WTC11 (cell line): ENCODE data around the gene OLFM4. TPM values are rescaled to one million over a fixed set of nuclear protein-coding genes. Genes with fewer than 3 reads are reported as not detected.

Experiments
- ATAC-seq: fragments of 200-7000 bp; cut with Tn5 transposase; 2 replicates; pipeline ENCODE4 v1.10.0; 2021; ENCODE audit warnings: mild to moderate bottlenecking, moderate library complexity
- CTCF ChIA-PET: fragments of 300-600 bp; sonication (Branson Sonifier 250); formaldehyde crosslinking; loops from one replicate; lab custom pipeline; 2021; ENCODE audit warnings: antibody characterized with exemption; lab: Charles Lee
- POLR2A ChIA-PET: fragments of 350-600 bp; sonication (Branson Sonifier 250); formaldehyde crosslinking; loops from one replicate; lab custom pipeline; 2021; ENCODE audit warnings: antibody characterized with exemption; lab: Charles Lee
- DNase-seq: peaks from one replicate; pipeline ENCODE4 v3.0.0; 2021; ENCODE audit warnings: low spot score
- H3K27ac Mint-ChIP-seq: 2 replicates; pipeline ENCODE4 v1.8.0; 2021; ENCODE audit warnings: mixed read lengths
- H3K27me3 Mint-ChIP-seq: 2 replicates; pipeline ENCODE4 v1.8.0; 2021; ENCODE audit warnings: low read depth, mild to moderate bottlenecking, moderate library complexity, mixed read lengths
- H3K36me3 Mint-ChIP-seq: 2 replicates; pipeline ENCODE4 v1.8.0; 2021; ENCODE audit warnings: mixed read lengths
- H3K4me1 Mint-ChIP-seq: 2 replicates; pipeline ENCODE4 v1.8.0; 2022; ENCODE audit warnings: mixed read lengths
- H3K4me3 Mint-ChIP-seq: 2 replicates; pipeline ENCODE4 v1.8.0; 2021; ENCODE audit warnings: mild to moderate bottlenecking, moderate library complexity, mixed read lengths
- H3K9me3 Mint-ChIP-seq: 2 replicates; pipeline ENCODE4 v1.8.0; 2021; ENCODE audit warnings: mixed read lengths
- ATF1 ChIP-seq: sonication (generic); formaldehyde crosslinking; IDR thresholded peaks from 2 replicates; pipeline ENCODE4 v1.8.1; 2023; ENCODE audit warnings: mild to moderate bottlenecking, moderate library complexity, missing genetic modification reagents
- CBFB ChIP-seq: sonication (generic); formaldehyde crosslinking; IDR thresholded peaks from 2 replicates; pipeline ENCODE4 v1.8.1; 2022; ENCODE audit warnings: mild to moderate bottlenecking, low read depth, missing genetic modification reagents
- GTF2I ChIP-seq: fragments of 250-450 bp; sonication (Bioruptor Pico); conservative IDR thresholded peaks from 2 replicates; pipeline ENCODE4 v1.4.0; 2021; ENCODE audit warnings: mild to moderate bottlenecking
- MAX ChIP-seq: sonication (generic); formaldehyde crosslinking; IDR thresholded peaks from 2 replicates; pipeline ENCODE4 v1.8.0; 2022; ENCODE audit warnings: mild to moderate bottlenecking, missing genetic modification reagents
- MYBL2 ChIP-seq: sonication (generic); formaldehyde crosslinking; IDR thresholded peaks from 2 replicates; pipeline ENCODE4 v1.8.1; 2023; ENCODE audit warnings: mild to moderate bottlenecking, moderate library complexity, missing genetic modification reagents
- NFE2L1 ChIP-seq: sonication (generic); formaldehyde crosslinking; IDR thresholded peaks from 2 replicates; pipeline ENCODE4 v1.8.1; 2023; ENCODE audit warnings: missing genetic modification reagents
- PRDM15 ChIP-seq: sonication (generic); formaldehyde crosslinking; IDR thresholded peaks from 2 replicates; pipeline ENCODE4 v1.8.0; 2022; ENCODE audit warnings: missing genetic modification reagents
- TEAD4 ChIP-seq: sonication (generic); formaldehyde crosslinking; IDR thresholded peaks from 2 replicates; pipeline ENCODE4 v1.8.0; 2022; ENCODE audit warnings: mild to moderate bottlenecking, missing genetic modification reagents
- ZNF138 ChIP-seq: sonication (generic); formaldehyde crosslinking; conservative IDR thresholded peaks from 2 replicates; pipeline ENCODE4 v1.8.1; 2022; ENCODE audit warnings: mild to moderate bottlenecking, moderate library complexity, missing genetic modification reagents
- total RNA-seq: library from RNA; stranded (reverse); gene quantifications from 3 replicates; pipeline ENCODE4 v1.2.3, GENCODE V29; 2021
- TF ChIP-seq, protein P1 (sequence below): sonication (generic); formaldehyde crosslinking; conservative IDR thresholded peaks from 2 replicates; pipeline ENCODE4 v1.8.1; 2023; ENCODE audit warnings: mild to moderate bottlenecking, low read depth, missing genetic modification reagents, moderate library complexity
- TF ChIP-seq, protein P2 (sequence below): sonication (generic); formaldehyde crosslinking; IDR thresholded peaks from 2 replicates; pipeline ENCODE4 v1.8.0; 2023; ENCODE audit warnings: missing genetic modification reagents, mild to moderate bottlenecking, borderline replicate concordance
- TF ChIP-seq, protein P3 (sequence below): sonication (generic); formaldehyde crosslinking; IDR thresholded peaks from 2 replicates; pipeline ENCODE4 v1.8.1; 2023; ENCODE audit warnings: mild to moderate bottlenecking, moderate library complexity, missing genetic modification reagents
- TF ChIP-seq, protein P4 (sequence below): sonication (generic); formaldehyde crosslinking; IDR thresholded peaks from 2 replicates; pipeline ENCODE4 v1.8.1; 2023; ENCODE audit warnings: mild to moderate bottlenecking, missing genetic modification reagents, moderate library complexity

OLFM4 gene
- total RNA-seq, 1 experiment from 2014 or later: 0.17 TPM

DNA sequence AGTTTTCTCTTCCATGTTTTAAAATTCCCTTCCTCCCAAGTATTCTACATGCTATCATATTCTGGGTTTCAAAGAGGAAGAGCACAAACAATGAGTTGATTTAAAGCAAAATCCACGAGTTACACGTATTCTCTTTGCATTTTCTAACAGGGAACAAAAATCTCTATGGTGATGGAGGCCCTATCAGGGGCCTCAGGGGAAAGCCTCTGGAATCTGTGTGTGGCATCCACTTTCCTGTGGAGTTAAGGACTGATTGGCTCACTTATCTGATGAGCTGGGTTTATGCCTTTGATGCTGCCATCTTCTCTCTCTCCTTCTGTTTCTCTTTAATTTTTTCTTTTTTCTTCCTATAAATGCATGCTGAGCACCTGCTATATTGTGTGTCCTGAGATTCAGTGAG, 14.8 kb downstream of the OLFM4 start:
- CTCF ChIA-PET: interaction anchor here (0.7 to 1.8 kb wide), 4 partner anchors 75 to 191 kb away, joined by 3 to 5 read pairs (median 4); no protein-coding TSS in a partner anchor
- POLR2A ChIA-PET: no interaction called here
- Mint-ChIP-seq H3K27me3 (no peaks in the 10 kb centered on the region; the same call in 1 of the 2 replicates), H3K4me1 (peaks cover 3% of the 10 kb centered on the region; the same call in 1 of the 2 replicates), H3K36me3 (no peaks in the 10 kb centered on the region), H3K27ac (no peak overlapping the region), H3K9me3 (no peaks in the 10 kb centered on the region), H3K4me3 (no peak overlapping the region)
- no peak for TF ChIP-seq TEAD4
- TF ChIP-seq, protein P1, sequence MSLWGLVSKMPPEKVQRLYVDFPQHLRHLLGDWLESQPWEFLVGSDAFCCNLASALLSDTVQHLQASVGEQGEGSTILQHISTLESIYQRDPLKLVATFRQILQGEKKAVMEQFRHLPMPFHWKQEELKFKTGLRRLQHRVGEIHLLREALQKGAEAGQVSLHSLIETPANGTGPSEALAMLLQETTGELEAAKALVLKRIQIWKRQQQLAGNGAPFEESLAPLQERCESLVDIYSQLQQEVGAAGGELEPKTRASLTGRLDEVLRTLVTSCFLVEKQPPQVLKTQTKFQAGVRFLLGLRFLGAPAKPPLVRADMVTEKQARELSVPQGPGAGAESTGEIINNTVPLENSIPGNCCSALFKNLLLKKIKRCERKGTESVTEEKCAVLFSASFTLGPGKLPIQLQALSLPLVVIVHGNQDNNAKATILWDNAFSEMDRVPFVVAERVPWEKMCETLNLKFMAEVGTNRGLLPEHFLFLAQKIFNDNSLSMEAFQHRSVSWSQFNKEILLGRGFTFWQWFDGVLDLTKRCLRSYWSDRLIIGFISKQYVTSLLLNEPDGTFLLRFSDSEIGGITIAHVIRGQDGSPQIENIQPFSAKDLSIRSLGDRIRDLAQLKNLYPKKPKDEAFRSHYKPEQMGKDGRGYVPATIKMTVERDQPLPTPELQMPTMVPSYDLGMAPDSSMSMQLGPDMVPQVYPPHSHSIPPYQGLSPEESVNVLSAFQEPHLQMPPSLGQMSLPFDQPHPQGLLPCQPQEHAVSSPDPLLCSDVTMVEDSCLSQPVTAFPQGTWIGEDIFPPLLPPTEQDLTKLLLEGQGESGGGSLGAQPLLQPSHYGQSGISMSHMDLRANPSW (CRISPR knock-in tag): no peak
- no peak for TF ChIP-seq GTF2I (CRISPR knock-in tag)
- no peak for TF ChIP-seq ATF1
- TF ChIP-seq MYBL2 (CRISPR knock-in tag): no peak
- TF ChIP-seq, protein P2, sequence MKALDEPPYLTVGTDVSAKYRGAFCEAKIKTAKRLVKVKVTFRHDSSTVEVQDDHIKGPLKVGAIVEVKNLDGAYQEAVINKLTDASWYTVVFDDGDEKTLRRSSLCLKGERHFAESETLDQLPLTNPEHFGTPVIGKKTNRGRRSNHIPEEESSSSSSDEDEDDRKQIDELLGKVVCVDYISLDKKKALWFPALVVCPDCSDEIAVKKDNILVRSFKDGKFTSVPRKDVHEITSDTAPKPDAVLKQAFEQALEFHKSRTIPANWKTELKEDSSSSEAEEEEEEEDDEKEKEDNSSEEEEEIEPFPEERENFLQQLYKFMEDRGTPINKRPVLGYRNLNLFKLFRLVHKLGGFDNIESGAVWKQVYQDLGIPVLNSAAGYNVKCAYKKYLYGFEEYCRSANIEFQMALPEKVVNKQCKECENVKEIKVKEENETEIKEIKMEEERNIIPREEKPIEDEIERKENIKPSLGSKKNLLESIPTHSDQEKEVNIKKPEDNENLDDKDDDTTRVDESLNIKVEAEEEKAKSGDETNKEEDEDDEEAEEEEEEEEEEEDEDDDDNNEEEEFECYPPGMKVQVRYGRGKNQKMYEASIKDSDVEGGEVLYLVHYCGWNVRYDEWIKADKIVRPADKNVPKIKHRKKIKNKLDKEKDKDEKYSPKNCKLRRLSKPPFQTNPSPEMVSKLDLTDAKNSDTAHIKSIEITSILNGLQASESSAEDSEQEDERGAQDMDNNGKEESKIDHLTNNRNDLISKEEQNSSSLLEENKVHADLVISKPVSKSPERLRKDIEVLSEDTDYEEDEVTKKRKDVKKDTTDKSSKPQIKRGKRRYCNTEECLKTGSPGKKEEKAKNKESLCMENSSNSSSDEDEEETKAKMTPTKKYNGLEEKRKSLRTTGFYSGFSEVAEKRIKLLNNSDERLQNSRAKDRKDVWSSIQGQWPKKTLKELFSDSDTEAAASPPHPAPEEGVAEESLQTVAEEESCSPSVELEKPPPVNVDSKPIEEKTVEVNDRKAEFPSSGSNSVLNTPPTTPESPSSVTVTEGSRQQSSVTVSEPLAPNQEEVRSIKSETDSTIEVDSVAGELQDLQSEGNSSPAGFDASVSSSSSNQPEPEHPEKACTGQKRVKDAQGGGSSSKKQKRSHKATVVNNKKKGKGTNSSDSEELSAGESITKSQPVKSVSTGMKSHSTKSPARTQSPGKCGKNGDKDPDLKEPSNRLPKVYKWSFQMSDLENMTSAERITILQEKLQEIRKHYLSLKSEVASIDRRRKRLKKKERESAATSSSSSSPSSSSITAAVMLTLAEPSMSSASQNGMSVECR (CRISPR knock-in tag): no peak
- TF ChIP-seq, protein P3, sequence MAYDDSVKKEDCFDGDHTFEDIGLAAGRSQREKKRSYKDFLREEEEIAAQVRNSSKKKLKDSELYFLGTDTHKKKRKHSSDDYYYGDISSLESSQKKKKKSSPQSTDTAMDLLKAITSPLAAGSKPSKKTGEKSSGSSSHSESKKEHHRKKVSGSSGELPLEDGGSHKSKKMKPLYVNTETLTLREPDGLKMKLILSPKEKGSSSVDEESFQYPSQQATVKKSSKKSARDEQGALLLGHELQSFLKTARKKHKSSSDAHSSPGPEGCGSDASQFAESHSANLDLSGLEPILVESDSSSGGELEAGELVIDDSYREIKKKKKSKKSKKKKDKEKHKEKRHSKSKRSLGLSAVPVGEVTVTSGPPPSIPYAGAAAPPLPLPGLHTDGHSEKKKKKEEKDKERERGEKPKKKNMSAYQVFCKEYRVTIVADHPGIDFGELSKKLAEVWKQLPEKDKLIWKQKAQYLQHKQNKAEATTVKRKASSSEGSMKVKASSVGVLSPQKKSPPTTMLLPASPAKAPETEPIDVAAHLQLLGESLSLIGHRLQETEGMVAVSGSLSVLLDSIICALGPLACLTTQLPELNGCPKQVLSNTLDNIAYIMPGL (CRISPR knock-in tag): no peak
- TF ChIP-seq NFE2L1 (CRISPR knock-in tag): no peak
- no peak for TF ChIP-seq MAX (CRISPR knock-in tag)
- no peak for TF ChIP-seq CBFB (CRISPR knock-in tag)
- no peak for TF ChIP-seq PRDM15 (CRISPR knock-in tag)
- DNase-seq (no peak), ATAC-seq (no peak; the same call in 1 of the 2 replicates)

- no peaks in the 10 kb centered on the region for H3K36me3 Mint-ChIP-seq
- DNase-seq (no peak), ATAC-seq (no peak)
- H3K4me3 Mint-ChIP-seq: no peak overlapping the region
- TF ChIP-seq, protein P4, sequence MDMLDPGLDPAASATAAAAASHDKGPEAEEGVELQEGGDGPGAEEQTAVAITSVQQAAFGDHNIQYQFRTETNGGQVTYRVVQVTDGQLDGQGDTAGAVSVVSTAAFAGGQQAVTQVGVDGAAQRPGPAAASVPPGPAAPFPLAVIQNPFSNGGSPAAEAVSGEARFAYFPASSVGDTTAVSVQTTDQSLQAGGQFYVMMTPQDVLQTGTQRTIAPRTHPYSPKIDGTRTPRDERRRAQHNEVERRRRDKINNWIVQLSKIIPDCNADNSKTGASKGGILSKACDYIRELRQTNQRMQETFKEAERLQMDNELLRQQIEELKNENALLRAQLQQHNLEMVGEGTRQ (CRISPR knock-in tag): no peak
- TF ChIP-seq ZNF138 (CRISPR knock-in tag): no peak
- ChIA-PET CTCF (interaction anchor here (1.3 kb wide), 1 partner anchor 156 kb away, joined by 3 read pairs; no protein-coding TSS in a partner anchor), POLR2A (no interaction called here)
- no peak overlapping the region for H3K27ac Mint-ChIP-seq
- no peaks in the 10 kb centered on the region for H3K9me3 Mint-ChIP-seq
- peaks cover 5% of the 10 kb centered on the region for H3K4me1 Mint-ChIP-seq
- H3K27me3 Mint-ChIP-seq: no peaks in the 10 kb centered on the region; the same call in 1 of the 2 replicates
Observed at GRCh38 chr13:53045189-53045588, 16.6 kb downstream of the OLFM4 start.
